Left renal pelvis (tissue), 4 donors: ENCODE results near the gene ASTN2. TPM values are rescaled to one million over a fixed set of nuclear protein-coding genes. Genes with fewer than 3 reads are reported as not detected.

Experiments used
- DNase-seq, 4 donors: peaks; one replicate each; pipeline ENCODE4 v3.0.0-alpha.2; 2013; ENCODE audit warnings: low read depth in 4 of 4, low spot score in 3 of 4
- polyA plus RNA-seq, 4 donors: library from polyadenylated mRNA; unstranded; fragments of 120-200 nt; gene quantifications; one replicate each; pipeline ENCODE4 v1.2.1, GENCODE V29; 2013; ENCODE audit not compliant: insufficient read length in 4 of 4

Gene ASTN2
- polyA plus RNA-seq, 4 donors: 14.0 to 22.6 (median 16.4) TPM

GRCh38 chr9:117306032-117306431, 108.8 kb downstream of the ASTN2 start:
- no peak for DNase-seq

DNA sequence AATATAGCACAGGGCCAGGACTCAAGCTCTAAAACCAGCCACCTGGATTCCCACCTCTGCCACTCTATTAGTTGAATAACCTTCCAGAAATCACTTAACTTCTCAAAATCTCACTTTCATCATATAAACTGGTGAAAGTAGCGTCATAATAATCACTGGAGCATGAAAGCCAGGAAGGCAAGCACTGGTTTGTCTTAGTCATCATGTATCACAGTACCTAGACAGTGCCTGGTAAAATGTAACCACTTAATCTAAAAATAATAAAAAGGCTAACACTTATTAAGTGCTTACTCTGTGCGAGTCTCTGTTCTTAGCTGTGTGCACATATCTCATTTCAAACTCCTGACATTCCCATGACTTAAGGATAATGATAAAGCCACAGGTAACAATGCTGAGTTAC, 109.4 kb downstream of the ASTN2 start:
- DNase-seq: no peak

- no peak for DNase-seq
Observed at GRCh38 chr9:117304549-117304948, 110.3 kb downstream of the ASTN2 start.

- no peak for DNase-seq
Observed at GRCh38 chr9:117303643-117304230, 111.1 kb downstream of the ASTN2 start.

DNA sequence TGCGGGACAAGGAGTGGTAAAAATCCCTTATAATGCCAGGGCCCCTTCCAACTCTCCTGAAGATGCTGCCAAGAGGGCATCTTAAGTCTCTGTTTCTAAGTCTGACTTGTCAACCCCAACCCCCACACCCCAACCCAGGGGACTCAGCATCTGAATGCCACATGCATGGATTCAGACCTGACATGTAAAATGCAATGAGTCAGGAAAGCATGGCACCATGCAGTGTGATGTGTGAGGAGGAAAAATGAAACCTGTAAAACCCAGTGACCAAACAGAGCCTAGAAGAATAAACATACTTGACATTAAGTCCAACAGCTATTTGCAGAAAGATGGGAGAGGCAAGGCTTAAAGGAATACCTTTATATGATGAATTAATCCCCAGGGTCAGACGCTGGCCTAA, 112.4 kb downstream of the ASTN2 start:
- no peak for DNase-seq

- DNase-seq: no peak
Observed at GRCh38 chr9:117300371-117301110, 114.3 kb downstream of the ASTN2 start.

DNA sequence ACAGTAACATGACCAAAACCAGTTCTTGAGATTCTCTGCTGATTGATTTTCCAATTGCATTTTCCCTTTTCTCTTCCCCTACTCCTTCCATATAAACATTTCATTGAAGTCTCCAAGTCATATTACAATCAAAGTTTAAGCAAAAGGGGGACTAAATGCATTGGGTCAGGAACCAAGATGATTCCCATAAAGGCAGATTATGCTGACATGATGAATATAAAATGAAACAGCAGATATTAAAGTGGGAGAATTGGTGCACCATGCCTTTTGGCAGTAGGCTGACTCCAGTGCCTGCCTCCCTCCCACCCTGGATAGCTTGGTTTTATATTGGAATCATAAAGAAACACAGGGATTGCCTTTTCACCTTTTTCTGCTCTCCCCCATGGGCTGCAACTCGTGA, 118.4 kb downstream of the ASTN2 start:
- no peak for DNase-seq

- no peak for DNase-seq
Observed at GRCh38 chr9:117293206-117294114, 121.4 kb downstream of the ASTN2 start.

DNA sequence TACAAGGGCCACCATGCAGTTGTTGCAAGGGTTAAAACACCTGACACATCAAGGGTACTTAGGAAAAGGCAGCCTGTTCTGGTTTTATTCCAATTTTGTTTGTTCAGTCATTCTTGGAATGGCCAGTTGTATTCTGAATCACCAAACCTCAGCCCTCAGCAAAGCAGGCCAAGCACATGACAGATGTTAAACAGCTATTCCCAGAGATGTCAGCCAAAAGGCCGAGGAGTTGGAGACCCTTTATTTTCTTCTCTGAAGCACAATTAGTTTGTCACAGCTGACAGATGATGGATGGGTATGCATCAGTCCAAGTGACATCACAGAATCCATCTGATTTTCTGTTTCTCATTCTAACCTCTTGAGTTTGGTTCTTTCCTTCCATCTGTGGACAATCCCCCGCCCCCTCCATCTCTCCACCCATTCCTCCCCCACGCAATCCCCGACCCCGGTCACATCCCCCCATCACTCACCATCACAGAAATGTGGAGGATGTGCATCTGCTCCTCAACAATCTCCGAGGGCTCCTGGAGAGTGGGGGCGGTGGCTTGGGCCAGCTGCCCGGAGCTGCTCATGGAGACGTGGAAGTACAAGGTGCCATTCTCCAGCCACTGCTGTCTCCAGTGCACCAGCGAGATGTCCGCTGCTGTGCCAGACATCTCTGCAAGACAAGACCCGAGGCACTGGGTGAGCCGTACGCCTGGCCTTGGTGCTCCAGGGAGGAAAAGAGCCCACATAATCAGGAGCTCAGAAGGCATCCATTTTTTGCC, 123.8 kb downstream of the ASTN2 start:
- DNase-seq: no peak

DNA sequence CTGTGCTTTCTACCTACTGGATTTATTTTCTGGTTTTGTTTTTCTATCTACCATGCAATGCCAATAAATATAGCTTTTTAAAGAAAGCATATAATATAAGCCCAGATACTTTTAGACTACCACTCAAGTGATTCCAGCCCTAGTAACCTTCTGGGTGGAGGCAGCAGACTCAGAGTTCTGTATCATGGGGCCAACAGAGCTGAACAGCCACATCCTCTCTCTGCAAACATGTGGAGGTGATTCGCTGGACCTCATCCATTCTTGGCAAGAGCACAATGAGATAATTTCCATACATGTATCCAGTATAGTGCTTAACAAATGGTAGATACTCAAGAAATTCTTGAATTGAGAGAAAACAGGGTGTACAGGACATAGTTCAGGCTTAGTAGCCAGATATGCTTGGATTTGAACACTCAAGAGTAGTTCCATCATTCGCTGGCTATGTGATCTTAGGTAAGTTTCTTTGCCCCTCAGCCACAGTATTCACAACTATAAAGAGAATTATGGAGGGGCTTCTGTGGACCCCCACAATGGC, 124.5 kb downstream of the ASTN2 start:
- no peak for DNase-seq

- DNase-seq: no peak
Observed at GRCh38 chr9:117286245-117286644, 128.6 kb downstream of the ASTN2 start.

GRCh38 chr9:117284414-117284813, 130.4 kb downstream of the ASTN2 start:
- no peak for DNase-seq

GRCh38 chr9:117282541-117282940, 132.3 kb downstream of the ASTN2 start:
- DNase-seq: no peak

DNA sequence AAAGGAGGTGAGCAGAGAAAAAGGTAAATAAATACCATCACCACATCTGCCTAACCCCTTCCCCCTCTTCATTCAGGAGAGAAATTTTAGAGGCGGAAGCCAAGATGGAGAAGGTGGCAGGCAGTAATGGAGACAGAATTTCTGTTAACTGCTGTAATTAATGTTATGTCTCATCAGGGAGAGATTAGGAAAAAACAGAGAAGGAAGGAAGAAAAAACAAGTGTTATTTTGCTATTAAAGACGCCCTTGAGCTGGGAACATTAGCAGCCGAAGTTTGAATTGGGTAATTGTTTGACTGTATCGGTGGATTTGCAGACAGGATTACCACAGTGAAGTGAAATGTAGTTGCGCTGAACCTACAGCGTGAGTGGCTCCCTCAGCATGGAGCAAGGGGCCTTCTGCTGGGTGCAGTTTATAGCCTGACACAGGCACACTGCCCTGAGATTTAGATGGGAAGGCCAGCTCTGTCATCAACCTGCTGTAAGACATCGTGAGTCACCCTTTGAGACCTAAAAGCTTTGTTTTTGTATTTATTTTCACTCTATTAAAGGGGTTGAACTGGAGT, 136.3 kb downstream of the ASTN2 start:
- no peak for DNase-seq

GRCh38 chr9:117278020-117278419, 136.8 kb downstream of the ASTN2 start:
- DNase-seq: no peak

DNA sequence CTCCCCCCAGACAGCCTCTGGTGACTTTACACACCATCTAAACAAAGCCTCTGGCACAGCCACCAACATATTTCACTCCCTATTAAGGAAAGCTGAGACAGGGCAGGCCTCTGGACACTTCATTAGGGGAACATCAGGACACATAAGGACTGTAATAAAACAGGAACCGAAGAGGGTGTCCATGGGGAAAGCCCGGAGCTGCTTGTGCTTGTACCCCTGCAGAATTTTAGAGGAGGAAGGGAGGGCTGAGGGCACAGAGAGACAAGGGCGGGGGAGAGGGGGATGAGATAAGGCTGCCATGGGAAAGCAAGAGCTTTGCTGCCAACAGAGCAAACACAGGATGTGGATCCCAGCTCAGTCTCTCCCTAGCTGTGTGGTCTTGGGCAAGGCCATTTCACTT, 138.4 kb downstream of the ASTN2 start:
- DNase-seq: no peak

DNA sequence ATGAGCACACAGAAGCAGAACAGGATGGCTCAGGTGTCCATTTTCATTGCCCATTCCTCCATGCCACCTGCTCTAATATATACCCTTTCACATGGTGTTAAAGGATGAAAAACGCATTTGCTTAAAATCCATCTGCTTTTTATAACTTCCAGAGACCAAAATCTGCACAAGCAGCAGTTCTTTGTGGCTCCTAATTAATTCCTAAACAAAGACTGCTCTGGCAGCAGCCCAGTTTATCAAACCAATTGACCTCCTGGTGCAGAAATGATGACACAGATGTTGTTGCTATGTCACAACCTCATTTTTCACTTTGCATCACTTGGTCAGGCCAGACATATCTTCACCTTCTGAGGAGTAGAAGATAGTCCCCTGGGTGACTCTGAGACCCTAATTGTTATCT, 141.2 kb downstream of the ASTN2 start:
- DNase-seq: no peak

DNA sequence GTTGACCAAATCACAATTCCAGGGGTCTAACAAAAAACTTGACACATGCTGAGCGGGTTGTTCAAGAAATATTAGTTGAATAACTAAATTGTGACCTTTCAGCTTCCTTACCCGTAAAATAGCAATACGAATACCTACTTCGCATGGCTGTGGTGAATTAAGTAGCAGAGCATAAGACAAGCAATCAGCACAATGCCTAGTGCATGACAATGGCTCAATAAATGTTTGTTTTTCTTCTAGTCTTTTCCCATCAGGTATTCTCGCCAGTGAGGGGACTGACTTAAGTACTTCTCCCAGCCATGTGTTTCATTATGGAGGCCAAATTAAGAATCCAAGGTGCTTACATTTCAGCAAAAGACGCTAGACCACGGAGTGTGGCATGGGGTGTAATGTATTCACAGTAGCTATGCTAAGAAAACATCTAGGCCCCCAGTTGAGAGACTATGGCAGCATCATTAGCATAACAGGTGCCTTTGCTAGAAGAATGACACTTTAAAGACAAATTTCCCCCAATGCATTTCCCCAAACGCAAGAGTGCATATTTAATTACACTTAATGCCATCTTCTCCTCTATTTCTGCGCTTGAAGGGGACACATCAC, 145.9 kb downstream of the ASTN2 start:
- no peak for DNase-seq

DNA sequence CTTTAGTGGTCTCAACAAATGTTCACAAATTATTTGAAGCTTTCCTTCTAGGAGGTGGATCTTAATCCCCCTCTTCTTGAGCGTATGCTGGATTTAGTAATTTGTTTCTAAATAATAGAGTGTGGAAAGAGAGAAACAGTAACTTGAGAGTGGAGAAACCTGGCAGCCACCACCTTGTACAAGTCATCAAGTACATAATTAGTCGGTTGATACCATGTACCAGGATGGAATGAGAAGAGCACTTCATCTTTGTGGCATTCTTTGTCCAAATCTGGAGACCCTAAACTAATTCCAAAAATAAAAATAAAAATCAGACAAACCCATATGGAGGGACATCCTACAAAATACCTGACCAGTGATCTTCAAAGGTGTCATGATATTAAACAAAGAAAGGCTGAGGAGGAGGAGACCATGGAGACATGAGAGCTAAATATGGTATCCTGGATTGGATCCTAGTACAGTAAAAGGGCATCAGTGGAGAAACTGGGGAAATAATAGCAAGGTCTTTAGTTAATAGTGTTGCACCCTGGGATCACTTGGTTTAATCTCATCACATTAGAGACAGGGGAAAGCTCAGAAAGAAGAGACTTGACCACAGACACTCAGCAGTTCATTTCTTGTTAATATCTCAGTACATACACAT, 147.9 kb downstream of the ASTN2 start:
- no peak for DNase-seq
